Endothelial cell of umbilical vein (primary cell): Measurements from ENCODE around the gene CABCOCO1.

ENCODE experiments used
- JUN ChIP-seq: IDR thresholded peaks from 2 replicates; pipeline ENCODE4 v1.6.1; 2011; ENCODE audit warnings: borderline replicate concordance, low read depth; ENCODE audit not compliant: insufficient read length, insufficient read depth
- POLR2AphosphoS5 ChIP-seq: IDR thresholded peaks from 2 replicates; pipeline ENCODE4 v1.6.1; 2012; ENCODE audit warnings: low read depth, mild to moderate bottlenecking, control low read depth, low read length, moderate library complexity; ENCODE audit not compliant: insufficient read depth

GRCh38 chr10:61735882-61736281 is 73.2 kb downstream of the CABCOCO1 start:
- no peak for TF ChIP-seq JUN
- no peak for TF ChIP-seq POLR2AphosphoS5
